C4-2B (cell line): Measurements from ENCODE around the gene KCNK4.

ENCODE experiments used
- CTCF ChIP-seq: fragments of 450-650 bp; conservative IDR thresholded peaks from 2 replicates; pipeline ENCODE4 v1.5.1; 2017; ENCODE audit warnings: mild to moderate bottlenecking
- ZFX ChIP-seq: fragments of 450-650 bp; IDR thresholded peaks from 2 replicates; pipeline ENCODE4 v1.6.1; 2017

GRCh38 chr11:64246871-64247728 is 44.0 kb upstream of the KCNK4 start, which contains the start of gene PPP1R14B:
- TF ChIP-seq CTCF (no peak; the same call in 1 of the 2 replicates), ZFX (no peak)
